K562 (cell line): Measurements from ENCODE around the gene SMIM12. TPM values are rescaled to one million over a fixed set of nuclear protein-coding genes. Genes with fewer than 3 reads are reported as not detected.

Source experiments
- ADNP ChIP-seq: fragments of 200-800 bp; sonication (Bioruptor generic); IDR thresholded peaks from 2 replicates; pipeline ENCODE4 v1.6.1; 2016; ENCODE audit warnings: missing genetic modification characterization, missing compliant biosample characterization
- CSDE1 ChIP-seq, 2 experiments: fragments of 450-650 bp; IDR thresholded peaks; 2 replicates each; pipeline ENCODE4 v1.6.1; 2016; ENCODE audit warnings: mild to moderate bottlenecking in 1 of 2
- KDM1A ChIP-seq, 2 experiments: fragments of 450-650 bp; IDR thresholded peaks; 2 replicates each; pipeline ENCODE4 v1.6.1; 2016; ENCODE audit warnings: mild to moderate bottlenecking in 2 of 2
- MAFF ChIP-seq: IDR thresholded peaks from 2 replicates; pipeline ENCODE4 v1.6.1; 2012; ENCODE audit warnings: low read length, improper control_type of control experiment
- MYC ChIP-seq, 2 experiments: fragments of 250-450 bp in 1 of 2; sonication (Bioruptor Pico) in 1 of 2; IDR thresholded peaks; 2 replicates each; pipeline versions ENCODE4 v1.5.1 to v1.6.1; 2012 to 2021; ENCODE audit warnings: low read depth in 2 of 2, borderline replicate concordance in 1 of 2, improper control_type of control experiment in 1 of 2, low read length in 1 of 2, mild to moderate bottlenecking in 1 of 2, moderate library complexity in 1 of 2
- MYNN ChIP-seq, 2 experiments: sonication (generic); formaldehyde crosslinking in 1 of 2; IDR thresholded peaks; 2 replicates each; pipeline versions ENCODE4 v1.5.0 to v1.6.1; 2016 to 2020; ENCODE audit warnings: antibody characterized with exemption in 1 of 2, missing genetic modification reagents in 1 of 2
- NELFE ChIP-seq: IDR thresholded peaks from 2 replicates; pipeline ENCODE4 v1.6.1; 2011; ENCODE audit warnings: mild to moderate bottlenecking; ENCODE audit not compliant: insufficient read depth, insufficient read length
- NR2C1 ChIP-seq, 2 experiments: fragments of 450-650 bp; IDR thresholded peaks; 2 replicates each; pipeline ENCODE4 v1.6.1; 2017; ENCODE audit warnings: mild to moderate bottlenecking in 2 of 2, antibody characterized with exemption in 1 of 2, inconsistent platforms in 1 of 2, missing compliant biosample characterization in 1 of 2, missing genetic modification characterization in 1 of 2
- PML ChIP-seq: IDR thresholded peaks from 2 replicates; pipeline ENCODE4 v1.6.1; 2012; ENCODE audit warnings: low read length, inconsistent platforms
- POLR3G ChIP-seq: IDR thresholded peaks from 2 replicates; pipeline ENCODE4 v1.6.1; 2011; ENCODE audit not compliant: insufficient read length, insufficient replicate concordance; ENCODE audit errors: extremely low read depth
- RBBP5 ChIP-seq: fragments of 200-600 bp; sonication (generic); IDR thresholded peaks from 2 replicates; pipeline ENCODE4 v1.6.1; 2012; ENCODE audit warnings: borderline replicate concordance, mild to moderate bottlenecking, low read length, control low read depth, inconsistent platforms; ENCODE audit not compliant: insufficient read depth, poor library complexity, severe bottlenecking
- TBL1XR1 ChIP-seq, 2 experiments: IDR thresholded peaks; 2 replicates each; pipeline ENCODE4 v1.6.1; 2012; ENCODE audit warnings: improper control_type of control experiment in 2 of 2, low read length in 2 of 2, mild to moderate bottlenecking in 1 of 2
- ZNF124 ChIP-seq: sonication (generic); formaldehyde crosslinking; IDR thresholded peaks from 2 replicates; pipeline ENCODE4 v1.8.1; 2022; ENCODE audit warnings: missing genetic modification reagents
- ZNF24 ChIP-seq: fragments of 450-650 bp; IDR thresholded peaks from 2 replicates; pipeline ENCODE4 v1.6.1; 2016
- ZNF717 ChIP-seq: fragments of 250-450 bp; sonication (Bioruptor Pico); IDR thresholded peaks from 2 replicates; pipeline ENCODE4 v1.5.0; 2021
- polyA plus RNA-seq, 8 experiments: library from polyadenylated mRNA; depleted of rRNA in 4 of 8; stranded (reverse) in 5 of 8; unstranded in 3 of 8; fragments of >200 nt; fragmentation: Nextera tagmentation in 2 of 8; fragmentation: Illumina TruSeq in 1 of 8; extraction: Ambion mirVana in 2 of 8; extraction: Trizol in 1 of 8; gene quantifications; 2 replicates each; pipeline versions ENCODE4 v1.2.1 to v1.2.3, GENCODE V29; 2011 to 2014; ENCODE audit warnings: inconsistent platforms in 1 of 8, missing spikeins in 1 of 8
- total RNA-seq, 7 experiments: library from RNA; depleted of rRNA in 6 of 7; stranded (reverse); fragments of >200 nt in 6 of 7; fragmentation: Illumina TruSeq in 2 of 7; extraction: Trizol in 2 of 7; gene quantifications; 2 replicates each; pipeline versions ENCODE4 v1.2.1 to v1.2.3, GENCODE V29; 2011 to 2021; ENCODE audit warnings: low replicate concordance in 1 of 7
- TF ChIP-seq, protein P1 (sequence below), 2 experiments: fragments of 450-650 bp; IDR thresholded peaks; 2 replicates each; pipeline ENCODE4 v1.6.1; 2018; ENCODE audit warnings: mild to moderate bottlenecking in 2 of 2, low read depth in 1 of 2; ENCODE audit not compliant: partially characterized antibody in 2 of 2
- TF ChIP-seq, protein P2 (sequence below): sonication (generic); formaldehyde crosslinking; IDR thresholded peaks from 2 replicates; pipeline ENCODE4 v1.4.0; 2020; ENCODE audit warnings: mild to moderate bottlenecking, missing genetic modification reagents
- TF ChIP-seq, protein P3 (sequence below): sonication (generic); formaldehyde crosslinking; IDR thresholded peaks from 2 replicates; pipeline ENCODE4 v1.8.0; 2022; ENCODE audit warnings: mild to moderate bottlenecking, missing genetic modification reagents

Gene SMIM12
- total and polyA plus RNA-seq, 9 of the 15 experiments (the other 6 are each of a cell fraction or from before 2014, with no cell fraction given), result 51.7 to 112 (median 63.9) TPM

DNA sequence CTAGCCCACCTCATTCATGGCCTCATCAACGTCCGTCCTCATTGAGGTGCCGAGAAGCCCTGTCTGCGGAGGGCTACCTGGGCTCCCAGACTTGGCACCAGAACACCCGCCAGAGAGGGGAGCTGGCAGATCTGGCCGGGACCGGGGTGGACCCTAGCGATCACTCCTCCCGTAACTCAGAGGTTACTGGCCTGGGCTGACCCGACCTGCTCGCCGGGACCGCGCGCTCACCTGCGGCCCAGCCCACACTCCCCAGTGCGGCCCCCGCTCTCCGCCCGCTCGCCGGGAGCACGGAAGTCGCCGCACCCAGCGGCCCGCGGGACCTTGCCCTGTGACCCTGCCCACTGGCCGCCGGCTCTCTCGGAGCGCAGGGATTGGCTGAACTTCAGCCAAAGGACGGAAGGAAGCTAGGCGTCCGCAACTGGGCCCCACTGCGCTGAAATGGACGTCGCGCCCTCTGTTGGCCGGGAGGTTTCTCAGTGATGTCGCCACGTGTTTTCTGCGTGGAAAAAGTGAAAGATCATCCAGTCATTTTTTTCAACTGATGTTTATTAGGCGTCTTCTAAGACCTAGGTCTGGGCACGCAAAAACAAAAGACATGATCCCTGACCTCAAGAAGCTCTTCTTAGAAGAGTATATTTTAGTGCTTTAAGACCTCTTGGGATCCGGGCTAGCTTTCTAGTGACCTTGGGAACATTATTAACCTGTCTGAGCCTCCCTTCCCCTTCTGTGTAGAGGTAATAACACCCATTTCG is at the start of gene SMIM12 (continued):
- TF ChIP-seq, protein P1, sequence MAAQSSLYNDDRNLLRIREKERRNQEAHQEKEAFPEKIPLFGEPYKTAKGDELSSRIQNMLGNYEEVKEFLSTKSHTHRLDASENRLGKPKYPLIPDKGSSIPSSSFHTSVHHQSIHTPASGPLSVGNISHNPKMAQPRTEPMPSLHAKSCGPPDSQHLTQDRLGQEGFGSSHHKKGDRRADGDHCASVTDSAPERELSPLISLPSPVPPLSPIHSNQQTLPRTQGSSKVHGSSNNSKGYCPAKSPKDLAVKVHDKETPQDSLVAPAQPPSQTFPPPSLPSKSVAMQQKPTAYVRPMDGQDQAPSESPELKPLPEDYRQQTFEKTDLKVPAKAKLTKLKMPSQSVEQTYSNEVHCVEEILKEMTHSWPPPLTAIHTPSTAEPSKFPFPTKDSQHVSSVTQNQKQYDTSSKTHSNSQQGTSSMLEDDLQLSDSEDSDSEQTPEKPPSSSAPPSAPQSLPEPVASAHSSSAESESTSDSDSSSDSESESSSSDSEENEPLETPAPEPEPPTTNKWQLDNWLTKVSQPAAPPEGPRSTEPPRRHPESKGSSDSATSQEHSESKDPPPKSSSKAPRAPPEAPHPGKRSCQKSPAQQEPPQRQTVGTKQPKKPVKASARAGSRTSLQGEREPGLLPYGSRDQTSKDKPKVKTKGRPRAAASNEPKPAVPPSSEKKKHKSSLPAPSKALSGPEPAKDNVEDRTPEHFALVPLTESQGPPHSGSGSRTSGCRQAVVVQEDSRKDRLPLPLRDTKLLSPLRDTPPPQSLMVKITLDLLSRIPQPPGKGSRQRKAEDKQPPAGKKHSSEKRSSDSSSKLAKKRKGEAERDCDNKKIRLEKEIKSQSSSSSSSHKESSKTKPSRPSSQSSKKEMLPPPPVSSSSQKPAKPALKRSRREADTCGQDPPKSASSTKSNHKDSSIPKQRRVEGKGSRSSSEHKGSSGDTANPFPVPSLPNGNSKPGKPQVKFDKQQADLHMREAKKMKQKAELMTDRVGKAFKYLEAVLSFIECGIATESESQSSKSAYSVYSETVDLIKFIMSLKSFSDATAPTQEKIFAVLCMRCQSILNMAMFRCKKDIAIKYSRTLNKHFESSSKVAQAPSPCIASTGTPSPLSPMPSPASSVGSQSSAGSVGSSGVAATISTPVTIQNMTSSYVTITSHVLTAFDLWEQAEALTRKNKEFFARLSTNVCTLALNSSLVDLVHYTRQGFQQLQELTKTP (IDR thresholded peaks at IDR 0.05; ENCODE audit: low read depth in 1 of 2, partially characterized antibody in 2 of 2), result peak; percentile 30 to 77
- TF ChIP-seq RBBP5, result peak; percentile 96
- no peak for TF ChIP-seq NELFE
- TF ChIP-seq MYNN (IDR thresholded peaks at IDR 0.05), result no peak
- TF ChIP-seq MYNN (CRISPR knock-in tag; IDR thresholded peaks at IDR 0.05), result no peak
- TF ChIP-seq ZNF717 (CRISPR knock-in tag), result no peak
- 0 out of 2 replicates have a peak, but pooled peaks have one; percentile 40 for TF ChIP-seq ZNF124 (CRISPR knock-in tag)
- TF ChIP-seq TBL1XR1 (IDR thresholded peaks at IDR 0.05; ENCODE audit: low read length in 2 of 2), result no peak; a peak in 1 of 4 replicates
- no peak for TF ChIP-seq ADNP (tag)
- no peak; a peak in 2 of 4 replicates for TF ChIP-seq CSDE1 (IDR thresholded peaks at IDR 0.05)
- TF ChIP-seq, protein P2, sequence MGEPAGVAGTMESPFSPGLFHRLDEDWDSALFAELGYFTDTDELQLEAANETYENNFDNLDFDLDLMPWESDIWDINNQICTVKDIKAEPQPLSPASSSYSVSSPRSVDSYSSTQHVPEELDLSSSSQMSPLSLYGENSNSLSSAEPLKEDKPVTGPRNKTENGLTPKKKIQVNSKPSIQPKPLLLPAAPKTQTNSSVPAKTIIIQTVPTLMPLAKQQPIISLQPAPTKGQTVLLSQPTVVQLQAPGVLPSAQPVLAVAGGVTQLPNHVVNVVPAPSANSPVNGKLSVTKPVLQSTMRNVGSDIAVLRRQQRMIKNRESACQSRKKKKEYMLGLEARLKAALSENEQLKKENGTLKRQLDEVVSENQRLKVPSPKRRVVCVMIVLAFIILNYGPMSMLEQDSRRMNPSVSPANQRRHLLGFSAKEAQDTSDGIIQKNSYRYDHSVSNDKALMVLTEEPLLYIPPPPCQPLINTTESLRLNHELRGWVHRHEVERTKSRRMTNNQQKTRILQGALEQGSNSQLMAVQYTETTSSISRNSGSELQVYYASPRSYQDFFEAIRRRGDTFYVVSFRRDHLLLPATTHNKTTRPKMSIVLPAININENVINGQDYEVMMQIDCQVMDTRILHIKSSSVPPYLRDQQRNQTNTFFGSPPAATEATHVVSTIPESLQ (CRISPR knock-in tag), result peak; percentile 88; the same call in 1 of the 2 replicates
- TF ChIP-seq MYC (IDR thresholded peaks at IDR 0.05; ENCODE audit: low read depth, low read length), result peak; percentile 100
- 0 out of 2 replicates have a peak, but pooled peaks have one; percentile 64 for TF ChIP-seq MYC (CRISPR knock-in tag; IDR thresholded peaks at IDR 0.05; ENCODE audit: borderline replicate concordance, low read depth)
- TF ChIP-seq, protein P3, sequence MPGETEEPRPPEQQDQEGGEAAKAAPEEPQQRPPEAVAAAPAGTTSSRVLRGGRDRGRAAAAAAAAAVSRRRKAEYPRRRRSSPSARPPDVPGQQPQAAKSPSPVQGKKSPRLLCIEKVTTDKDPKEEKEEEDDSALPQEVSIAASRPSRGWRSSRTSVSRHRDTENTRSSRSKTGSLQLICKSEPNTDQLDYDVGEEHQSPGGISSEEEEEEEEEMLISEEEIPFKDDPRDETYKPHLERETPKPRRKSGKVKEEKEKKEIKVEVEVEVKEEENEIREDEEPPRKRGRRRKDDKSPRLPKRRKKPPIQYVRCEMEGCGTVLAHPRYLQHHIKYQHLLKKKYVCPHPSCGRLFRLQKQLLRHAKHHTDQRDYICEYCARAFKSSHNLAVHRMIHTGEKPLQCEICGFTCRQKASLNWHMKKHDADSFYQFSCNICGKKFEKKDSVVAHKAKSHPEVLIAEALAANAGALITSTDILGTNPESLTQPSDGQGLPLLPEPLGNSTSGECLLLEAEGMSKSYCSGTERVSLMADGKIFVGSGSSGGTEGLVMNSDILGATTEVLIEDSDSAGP (CRISPR knock-in tag), result peak; percentile 66; the same call in 1 of the 2 replicates
- TF ChIP-seq ZNF24, result peak; percentile 77; the same call in 1 of the 2 replicates
- TF ChIP-seq NR2C1 (IDR thresholded peaks at IDR 0.05), result peak; percentile 96
- TF ChIP-seq NR2C1 (tag; IDR thresholded peaks at IDR 0.05), result peak; percentile 97
- TF ChIP-seq KDM1A (IDR thresholded peaks at IDR 0.05), result no peak
- TF ChIP-seq MAFF, result no peak
- peak; percentile 73; the same call in 1 of the 2 replicates for TF ChIP-seq PML
- TF ChIP-seq POLR3G, result no peak
